ENCODE measurements around the gene CLEC1A. TPM values are rescaled to one million over a fixed set of nuclear protein-coding genes. Genes with fewer than 3 reads are reported as not detected.

The CLEC1A gene
- total and polyA plus RNA-seq, 9 donors: 2.3 to 3.4 (median 2.9) TPM

DNA sequence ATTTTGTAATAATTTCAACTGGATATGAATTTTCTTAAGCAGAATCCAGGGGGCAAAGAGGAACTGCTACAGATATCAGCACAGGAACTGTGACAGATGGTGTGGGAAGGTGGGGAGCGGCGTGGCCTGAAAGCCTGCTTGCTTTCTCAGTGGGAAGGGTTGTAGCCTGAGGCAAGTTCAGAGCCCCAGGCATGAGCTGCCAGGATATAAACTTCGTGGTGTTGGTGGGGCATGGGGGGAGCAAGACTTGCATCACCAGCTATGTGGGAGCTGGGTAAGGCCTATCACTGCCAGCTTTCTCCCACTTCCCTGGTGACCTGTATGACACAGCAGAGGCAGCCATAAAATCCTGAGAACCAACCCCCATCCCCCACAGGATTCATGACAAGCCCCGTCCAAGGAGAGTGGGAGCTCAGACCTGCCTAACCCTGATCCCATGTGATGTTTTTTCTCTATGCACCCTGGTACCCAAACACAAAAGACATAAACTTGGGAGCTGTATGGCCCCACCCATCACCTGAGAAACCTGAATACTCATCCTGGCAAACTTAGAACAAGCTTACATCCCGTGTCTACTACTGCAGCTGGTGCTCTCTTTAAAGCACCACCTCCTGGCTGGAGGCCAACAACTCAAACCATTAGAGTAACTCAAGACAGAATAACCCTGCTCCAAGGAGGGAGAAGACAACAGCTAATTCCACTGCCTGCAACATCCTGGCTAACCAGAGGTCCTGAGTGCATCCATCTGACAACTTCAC is 16.5 kb downstream of the CLEC1A start:
- Histone ChIP-seq H3K9me3 (replicated peaks; ENCODE audit: control insufficient read depth, low read depth, low read length) (peaks cover 3% of the 10 kb centered on the region), H3K27ac (ENCODE audit: low read length) (no peak overlapping the region), H3K36me3 (ENCODE audit: control insufficient read depth, insufficient read depth, low read length) (no peaks in the 10 kb centered on the region), H3K4me1 (ENCODE audit: control insufficient read depth, insufficient read depth, low read length) (no peaks in the 10 kb centered on the region), H3K27me3 (ENCODE audit: control insufficient read depth, insufficient read depth, low read length) (no peaks in the 10 kb centered on the region), H3K4me3 (ENCODE audit: low read length) (no peak overlapping the region)
- 74% methylated on average over 4 of the region's 5 CpGs for WGBS (ENCODE audit: insufficient coverage)
- DNase-seq: no peak

DNA sequence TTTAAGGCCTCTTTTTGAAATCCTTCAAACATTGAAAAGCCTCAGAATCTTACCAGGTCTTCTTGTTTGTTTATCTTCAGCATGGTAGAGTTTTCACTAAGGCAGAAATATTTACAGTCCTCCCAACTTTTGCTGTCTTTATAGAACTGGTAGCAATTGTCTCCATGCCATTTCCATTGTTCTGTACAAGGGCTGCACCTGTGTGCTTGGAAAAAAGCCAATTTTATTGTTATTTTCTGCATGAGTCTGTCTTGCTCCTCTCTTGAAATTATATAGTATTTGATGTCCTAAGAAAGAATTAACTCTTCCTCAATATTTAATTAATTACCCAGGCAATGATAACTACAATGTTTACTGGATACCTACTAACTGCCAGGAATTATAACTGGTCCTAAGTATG is 23.3 kb downstream of the CLEC1A start:
- Histone ChIP-seq H3K9me3 (replicated peaks; ENCODE audit: control insufficient read depth, low read depth, low read length) (no peaks in the 10 kb centered on the region), H3K4me3 (ENCODE audit: low read length) (no peak overlapping the region), H3K4me1 (ENCODE audit: control insufficient read depth, insufficient read depth, low read length) (no peaks in the 10 kb centered on the region), H3K27me3 (ENCODE audit: control insufficient read depth, insufficient read depth, low read length) (no peaks in the 10 kb centered on the region), H3K27ac (ENCODE audit: low read length) (no peak overlapping the region), H3K36me3 (ENCODE audit: control insufficient read depth, insufficient read depth, low read length) (no peaks in the 10 kb centered on the region)
- no peak for DNase-seq

DNA sequence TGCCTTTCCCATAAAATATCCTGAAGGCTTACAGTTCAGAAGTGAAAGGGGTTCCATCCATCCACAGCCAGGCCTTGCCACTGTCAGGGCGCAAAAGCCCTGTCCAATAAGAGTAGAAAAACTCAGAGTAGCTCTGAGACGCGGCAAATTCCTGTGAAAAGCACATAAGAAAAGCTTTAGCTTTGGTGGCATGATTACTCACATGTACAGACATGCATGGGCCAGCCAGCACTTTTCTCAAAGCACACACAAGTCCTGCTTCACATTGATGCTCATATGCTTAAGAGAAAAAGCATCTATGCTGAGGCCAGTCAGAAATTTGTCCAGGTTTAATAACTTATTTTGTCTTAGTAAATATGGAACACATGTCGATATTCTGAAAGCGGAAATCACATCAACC is 25.5 kb downstream of the CLEC1A start:
- DNase-seq: no peak
- H3K4me1 ChIP-seq (ENCODE audit: control insufficient read depth, insufficient read depth, low read length): no peaks in the 10 kb centered on the region
- H3K27me3 ChIP-seq (ENCODE audit: control insufficient read depth, insufficient read depth, low read length): no peaks in the 10 kb centered on the region
- no peak overlapping the region for H3K4me3 ChIP-seq (ENCODE audit: low read length)
- no peak overlapping the region for H3K27ac ChIP-seq (ENCODE audit: low read length)
- WGBS (ENCODE audit: insufficient coverage): 83% methylated on average over 3 of the region's 5 CpGs
- H3K9me3 ChIP-seq (replicated peaks; ENCODE audit: control insufficient read depth, low read depth, low read length): no peaks in the 10 kb centered on the region
- no peaks in the 10 kb centered on the region for H3K36me3 ChIP-seq (ENCODE audit: control insufficient read depth, insufficient read depth, low read length)

DNA sequence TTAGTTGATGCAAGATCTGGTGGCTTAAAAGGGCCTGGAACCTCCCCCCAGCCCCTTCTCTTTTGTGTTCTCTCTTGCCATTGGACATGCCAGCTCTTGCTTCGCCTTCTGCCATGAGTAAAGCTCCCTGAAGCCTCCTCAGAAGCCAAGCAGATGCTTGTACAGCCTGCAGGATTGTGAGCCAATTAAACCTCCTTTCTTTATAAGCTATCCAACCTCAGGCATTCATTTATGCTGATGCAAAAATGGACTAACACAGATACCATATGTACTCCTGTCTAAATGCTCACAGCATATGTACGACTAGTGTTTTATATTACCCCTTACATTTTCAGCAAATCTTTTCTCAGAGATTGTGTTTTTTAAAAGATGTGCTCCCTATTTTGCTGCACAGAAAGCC is 26.7 kb downstream of the CLEC1A start:
- peak; percentile 46 for DNase-seq
- H3K36me3 ChIP-seq (ENCODE audit: control insufficient read depth, insufficient read depth, low read length): no peaks in the 10 kb centered on the region
- H3K9me3 ChIP-seq (replicated peaks; ENCODE audit: control insufficient read depth, low read depth, low read length): no peaks in the 10 kb centered on the region
- H3K4me3 ChIP-seq (ENCODE audit: low read length): no peak overlapping the region
- no peaks in the 10 kb centered on the region for H3K4me1 ChIP-seq (ENCODE audit: control insufficient read depth, insufficient read depth, low read length)
- WGBS (ENCODE audit: insufficient coverage): 33% methylated on average over 1 of the region's 2 CpGs
- H3K27ac ChIP-seq (ENCODE audit: low read length): no peak overlapping the region
- H3K27me3 ChIP-seq (ENCODE audit: control insufficient read depth, insufficient read depth, low read length): no peaks in the 10 kb centered on the region

DNA sequence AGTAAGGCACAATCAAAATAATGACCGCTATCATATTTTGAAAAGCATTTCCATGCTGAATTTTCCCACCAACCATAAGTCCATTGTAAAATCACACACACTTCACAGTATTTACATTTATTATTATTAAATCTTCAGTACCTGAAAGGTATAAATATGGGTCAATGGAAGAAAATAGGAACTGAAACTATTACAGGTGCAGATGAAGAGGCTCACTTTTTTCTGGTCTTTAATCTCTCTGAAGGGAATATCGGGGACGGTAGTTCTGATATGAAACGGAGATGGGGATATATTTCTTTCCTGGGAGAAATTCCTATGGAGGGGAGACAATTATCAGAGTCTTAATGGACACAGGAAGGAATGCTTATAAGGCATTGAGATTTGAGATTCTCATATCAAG is 28.4 kb downstream of the CLEC1A start:
- Histone ChIP-seq H3K9me3 (replicated peaks; ENCODE audit: control insufficient read depth, low read depth, low read length) (no peaks in the 10 kb centered on the region), H3K27me3 (ENCODE audit: control insufficient read depth, insufficient read depth, low read length) (no peaks in the 10 kb centered on the region), H3K4me3 (ENCODE audit: low read length) (no peak overlapping the region), H3K27ac (ENCODE audit: low read length) (no peak overlapping the region), H3K36me3 (ENCODE audit: control insufficient read depth, insufficient read depth, low read length) (no peaks in the 10 kb centered on the region), H3K4me1 (ENCODE audit: control insufficient read depth, insufficient read depth, low read length) (no peaks in the 10 kb centered on the region)
- WGBS (ENCODE audit: insufficient coverage): 82% methylated on average over 3 of the region's 4 CpGs
- DNase-seq: no peak

DNA sequence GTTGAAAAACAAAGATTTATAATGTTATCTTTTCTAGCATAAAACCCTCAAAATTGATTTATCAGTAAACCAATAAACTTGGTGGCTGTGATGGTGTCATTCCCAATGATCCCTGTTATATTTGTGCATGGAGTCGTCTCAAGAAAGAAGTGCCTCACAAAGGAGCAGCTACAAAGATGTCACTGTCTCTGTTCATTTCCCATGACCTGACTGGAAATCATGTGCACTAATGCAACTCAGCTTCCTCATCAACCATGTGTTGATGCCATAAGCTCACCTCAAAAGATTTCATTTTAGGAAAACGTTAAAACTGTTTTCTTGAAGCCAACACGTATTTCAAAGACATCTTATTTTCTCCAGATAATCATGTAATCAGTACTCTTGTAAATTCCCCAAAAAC is 28.8 kb downstream of the CLEC1A start:
- Histone ChIP-seq H3K27me3 (ENCODE audit: control insufficient read depth, insufficient read depth, low read length) (no peaks in the 10 kb centered on the region), H3K4me3 (ENCODE audit: low read length) (no peak overlapping the region), H3K27ac (ENCODE audit: low read length) (no peak overlapping the region), H3K4me1 (ENCODE audit: control insufficient read depth, insufficient read depth, low read length) (no peaks in the 10 kb centered on the region), H3K36me3 (ENCODE audit: control insufficient read depth, insufficient read depth, low read length) (no peaks in the 10 kb centered on the region), H3K9me3 (replicated peaks; ENCODE audit: control insufficient read depth, low read depth, low read length) (no peaks in the 10 kb centered on the region)
- DNase-seq: no peak
- WGBS (ENCODE audit: insufficient coverage): 24% methylated on average over 3 of the region's 3 CpGs

DNA sequence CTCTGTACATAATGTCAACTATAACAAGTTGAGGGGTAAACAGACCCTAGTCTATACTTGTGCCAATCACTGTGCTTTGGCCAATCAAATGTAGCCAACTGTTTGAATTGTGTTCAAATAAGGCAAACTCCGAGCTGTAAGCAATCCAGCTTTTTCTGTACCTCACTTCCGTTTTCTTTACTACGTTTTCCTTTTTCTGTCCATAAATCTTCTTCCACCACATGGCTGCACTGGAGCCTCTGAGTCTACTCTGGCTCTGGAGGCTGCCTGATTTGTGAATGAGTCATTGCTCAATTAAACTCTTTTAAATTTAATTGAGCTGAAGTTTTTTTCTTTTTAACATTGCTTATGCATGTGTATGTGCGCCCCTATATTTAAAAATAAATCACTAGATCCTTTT is 29.7 kb downstream of the CLEC1A start:
- Histone ChIP-seq H3K9me3 (replicated peaks; ENCODE audit: control insufficient read depth, low read depth, low read length) (no peaks in the 10 kb centered on the region), H3K27me3 (ENCODE audit: control insufficient read depth, insufficient read depth, low read length) (no peaks in the 10 kb centered on the region), H3K4me1 (ENCODE audit: control insufficient read depth, insufficient read depth, low read length) (no peaks in the 10 kb centered on the region), H3K36me3 (ENCODE audit: control insufficient read depth, insufficient read depth, low read length) (no peaks in the 10 kb centered on the region), H3K4me3 (ENCODE audit: low read length) (no peak overlapping the region), H3K27ac (ENCODE audit: low read length) (peak overlapping the region; percentile 75)
- peak; percentile 39 for DNase-seq
- WGBS (ENCODE audit: insufficient coverage): 19% methylated on average over 3 of the region's 4 CpGs

DNA sequence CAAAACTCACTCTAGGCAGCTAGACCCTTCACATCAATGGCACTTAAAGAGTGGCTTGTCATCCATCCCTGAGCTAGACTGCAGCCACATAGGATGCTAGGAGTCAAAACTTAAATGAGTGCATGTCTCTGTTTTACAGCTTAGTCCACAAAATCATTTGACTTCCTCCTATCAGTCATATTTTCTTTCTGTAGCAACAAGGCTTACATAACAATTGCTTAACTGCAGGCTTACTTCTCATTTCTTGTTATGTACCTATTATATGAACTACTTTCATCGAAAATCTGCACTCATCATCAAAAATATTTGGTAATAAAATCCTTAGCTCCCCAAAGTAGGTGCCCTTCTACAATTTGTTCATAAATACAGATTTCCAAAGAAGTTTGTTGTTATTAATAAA is 30.1 kb downstream of the CLEC1A start:
- Histone ChIP-seq H3K4me1 (ENCODE audit: control insufficient read depth, insufficient read depth, low read length) (no peaks in the 10 kb centered on the region), H3K4me3 (ENCODE audit: low read length) (no peak overlapping the region), H3K9me3 (replicated peaks; ENCODE audit: control insufficient read depth, low read depth, low read length) (no peaks in the 10 kb centered on the region), H3K27ac (ENCODE audit: low read length) (peak overlapping the region; percentile 75), H3K36me3 (ENCODE audit: control insufficient read depth, insufficient read depth, low read length) (no peaks in the 10 kb centered on the region), H3K27me3 (ENCODE audit: control insufficient read depth, insufficient read depth, low read length) (no peaks in the 10 kb centered on the region)
- no CpG with 5 or more reads among the region's 1 CpG for WGBS (ENCODE audit: insufficient coverage)
- DNase-seq: peak; percentile 62

DNA sequence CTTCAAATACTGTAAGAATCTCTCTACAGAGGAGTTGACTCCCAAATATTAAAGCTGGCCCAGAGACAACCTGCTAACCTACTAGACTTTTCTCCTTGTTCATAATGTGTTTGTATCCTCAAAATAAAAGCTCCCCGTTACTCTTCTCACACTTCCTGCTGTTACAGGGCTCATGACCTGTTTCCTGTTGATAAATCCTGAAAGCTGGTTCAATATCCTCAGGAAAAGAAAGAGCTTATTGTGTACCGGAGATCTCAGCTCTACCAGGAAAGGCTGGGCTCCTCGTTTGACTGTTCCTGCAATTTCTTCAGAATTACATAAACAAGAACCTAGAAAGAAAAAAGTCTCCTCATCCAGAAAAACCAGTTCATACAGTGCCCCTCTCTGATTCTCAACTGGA is 30.8 kb downstream of the CLEC1A start:
- DNase-seq: peak; percentile 59

DNA sequence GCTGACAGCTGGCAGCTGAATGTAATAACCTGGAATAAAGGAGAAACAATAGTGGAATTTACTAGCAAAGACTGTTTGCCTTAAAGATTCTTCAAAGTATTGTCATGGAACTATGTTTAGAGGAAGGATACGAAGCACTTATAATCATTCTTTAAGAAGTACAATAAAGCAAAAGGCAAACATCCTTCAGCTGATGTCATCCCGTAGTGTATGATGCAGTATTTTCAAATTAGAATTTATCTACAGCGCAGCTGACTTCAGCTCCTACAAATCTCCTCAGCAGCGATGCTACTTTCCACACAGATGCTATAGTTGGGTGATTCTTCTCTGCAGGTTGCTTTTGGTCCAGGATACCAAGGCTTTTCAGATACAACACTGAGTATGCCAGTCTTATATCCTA is 31.5 kb downstream of the CLEC1A start:
- DNase-seq: peak; percentile 17
- no peaks in the 10 kb centered on the region for H3K36me3 ChIP-seq (ENCODE audit: control insufficient read depth, insufficient read depth, low read length)
- no peak overlapping the region for H3K4me3 ChIP-seq (ENCODE audit: low read length)
- no peaks in the 10 kb centered on the region for H3K27me3 ChIP-seq (ENCODE audit: control insufficient read depth, insufficient read depth, low read length)
- no peaks in the 10 kb centered on the region for H3K4me1 ChIP-seq (ENCODE audit: control insufficient read depth, insufficient read depth, low read length)
- no CpG with 5 or more reads among the region's 4 CpGs for WGBS (ENCODE audit: insufficient coverage)
- H3K27ac ChIP-seq (ENCODE audit: low read length): peak overlapping the region; percentile 75
- H3K9me3 ChIP-seq (replicated peaks; ENCODE audit: control insufficient read depth, low read depth, low read length): no peaks in the 10 kb centered on the region

More for the DNA sequence above, 30.8 kb downstream of the CLEC1A start:
- H3K4me3 ChIP-seq (ENCODE audit: low read length): no peak overlapping the region
- H3K27ac ChIP-seq (ENCODE audit: low read length): peak overlapping the region; percentile 75
- no peaks in the 10 kb centered on the region for H3K36me3 ChIP-seq (ENCODE audit: control insufficient read depth, insufficient read depth, low read length)
- no CpG with 5 or more reads among the region's 3 CpGs for WGBS (ENCODE audit: insufficient coverage)
- no peaks in the 10 kb centered on the region for H3K27me3 ChIP-seq (ENCODE audit: control insufficient read depth, insufficient read depth, low read length)
- H3K9me3 ChIP-seq (replicated peaks; ENCODE audit: control insufficient read depth, low read depth, low read length): no peaks in the 10 kb centered on the region
- no peaks in the 10 kb centered on the region for H3K4me1 ChIP-seq (ENCODE audit: control insufficient read depth, insufficient read depth, low read length)

DNA sequence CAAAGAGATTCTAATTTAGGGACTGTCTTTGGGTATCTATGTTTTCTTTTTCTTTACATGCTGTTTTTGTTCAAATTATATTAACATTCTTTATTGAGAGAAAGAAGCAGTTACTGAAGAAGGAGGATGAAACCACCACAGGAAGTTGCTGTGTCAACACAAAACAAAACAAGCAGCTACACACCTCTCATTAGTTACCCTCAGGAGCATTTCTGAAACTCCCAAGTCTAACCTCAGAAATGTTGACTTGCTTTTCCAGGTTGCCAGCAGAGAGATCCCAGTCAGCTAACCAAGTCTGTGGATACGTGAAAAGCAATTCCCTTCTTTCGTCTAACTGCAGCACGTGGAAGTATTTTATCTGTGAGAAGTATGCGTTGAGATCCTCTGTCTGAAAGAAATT is 33.5 kb downstream of the CLEC1A start:
- no peaks in the 10 kb centered on the region for H3K27me3 ChIP-seq (ENCODE audit: control insufficient read depth, insufficient read depth, low read length)
- H3K9me3 ChIP-seq (replicated peaks; ENCODE audit: control insufficient read depth, low read depth, low read length): no peaks in the 10 kb centered on the region
- DNase-seq: no peak
- H3K27ac ChIP-seq (ENCODE audit: low read length): no peak overlapping the region
- 29% methylated on average over 1 of the region's 4 CpGs for WGBS (ENCODE audit: insufficient coverage)
- no peak overlapping the region for H3K4me3 ChIP-seq (ENCODE audit: low read length)
- no peaks in the 10 kb centered on the region for H3K4me1 ChIP-seq (ENCODE audit: control insufficient read depth, insufficient read depth, low read length)
- no peaks in the 10 kb centered on the region for H3K36me3 ChIP-seq (ENCODE audit: control insufficient read depth, insufficient read depth, low read length)
